NB4 (cell line): Measurements from ENCODE around the gene CISD3.

Source experiments
- MAX ChIP-seq: IDR thresholded peaks from 2 replicates; pipeline ENCODE4 v1.6.1; 2011; ENCODE audit warnings: low read depth, low read length
- MYC ChIP-seq: IDR thresholded peaks from 2 replicates; pipeline ENCODE4 v1.6.1; 2011; ENCODE audit warnings: low read depth, low read length
- POLR2A ChIP-seq: IDR thresholded peaks from 2 replicates; pipeline ENCODE4 v1.6.1; 2011; ENCODE audit warnings: mild to moderate bottlenecking; ENCODE audit not compliant: insufficient read length; ENCODE audit errors: extremely low read depth
- TF ChIP-seq, protein P1 (sequence below): IDR thresholded peaks from one replicate; pipeline ENCODE4 v1.5.1; 2012; ENCODE audit warnings: low read depth, low read length

DNA sequence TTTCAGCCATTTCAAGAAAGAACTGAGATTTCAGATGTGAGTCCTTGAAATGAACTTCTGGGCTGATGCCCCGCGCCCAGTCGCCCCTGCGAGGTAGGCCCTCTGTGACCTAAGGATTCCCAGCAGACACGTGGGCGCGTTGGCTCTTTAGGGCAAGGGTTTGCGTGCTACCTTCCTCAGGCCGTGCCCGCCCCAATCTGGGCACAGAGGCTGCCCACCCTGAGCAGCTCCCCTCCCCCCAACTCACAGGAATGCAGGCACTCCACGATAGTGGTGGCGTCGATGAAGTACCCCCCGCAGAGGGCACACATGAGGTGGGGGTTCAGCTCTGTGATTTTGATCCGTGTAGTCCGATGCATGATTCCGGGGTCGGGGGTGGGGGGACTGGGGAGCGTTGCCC, 9.9 kb downstream of the CISD3 start:
- TF ChIP-seq, protein P1, sequence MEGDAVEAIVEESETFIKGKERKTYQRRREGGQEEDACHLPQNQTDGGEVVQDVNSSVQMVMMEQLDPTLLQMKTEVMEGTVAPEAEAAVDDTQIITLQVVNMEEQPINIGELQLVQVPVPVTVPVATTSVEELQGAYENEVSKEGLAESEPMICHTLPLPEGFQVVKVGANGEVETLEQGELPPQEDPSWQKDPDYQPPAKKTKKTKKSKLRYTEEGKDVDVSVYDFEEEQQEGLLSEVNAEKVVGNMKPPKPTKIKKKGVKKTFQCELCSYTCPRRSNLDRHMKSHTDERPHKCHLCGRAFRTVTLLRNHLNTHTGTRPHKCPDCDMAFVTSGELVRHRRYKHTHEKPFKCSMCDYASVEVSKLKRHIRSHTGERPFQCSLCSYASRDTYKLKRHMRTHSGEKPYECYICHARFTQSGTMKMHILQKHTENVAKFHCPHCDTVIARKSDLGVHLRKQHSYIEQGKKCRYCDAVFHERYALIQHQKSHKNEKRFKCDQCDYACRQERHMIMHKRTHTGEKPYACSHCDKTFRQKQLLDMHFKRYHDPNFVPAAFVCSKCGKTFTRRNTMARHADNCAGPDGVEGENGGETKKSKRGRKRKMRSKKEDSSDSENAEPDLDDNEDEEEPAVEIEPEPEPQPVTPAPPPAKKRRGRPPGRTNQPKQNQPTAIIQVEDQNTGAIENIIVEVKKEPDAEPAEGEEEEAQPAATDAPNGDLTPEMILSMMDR, result no peak
- TF ChIP-seq POLR2A (no peak), MAX (no peak), MYC (no peak)
